Epithelial cell of proximal tubule (primary cell): ENCODE results near the gene PSD4. TPM values are rescaled to one million over a fixed set of nuclear protein-coding genes. Genes with fewer than 3 reads are reported as not detected.

Experiments
- DNase-seq: peaks from one replicate; pipeline ENCODE4 v3.0.0-alpha.2; 2011; ENCODE audit warnings: low read depth
- H3K4me3 ChIP-seq: 2 replicates; pipeline ENCODE4 v1.5.1; 2011; ENCODE audit warnings: low read depth, mild to moderate bottlenecking, low read length
- CTCF ChIP-seq: conservative IDR thresholded peaks from 2 replicates; pipeline ENCODE4 v1.5.1; 2012; ENCODE audit warnings: low read depth, mild to moderate bottlenecking, low read length
- total RNA-seq: library from RNA; depleted of rRNA; stranded (reverse); fragments of >200 nt; gene quantifications from 2 replicates; pipeline ENCODE4 v1.2.3, GENCODE V29; 2015

PSD4 gene
- total RNA-seq, 1 donor from 2014 or later = 7.3 TPM

GRCh38 chr2:113157897-113158753 lies 15.6 kb upstream of the PSD4 start:
- no peak for DNase-seq
- H3K4me3 ChIP-seq = peak overlapping the region; percentile 59
- TF ChIP-seq CTCF = no peak

- no peak for DNase-seq
- TF ChIP-seq CTCF = no peak
- H3K4me3 ChIP-seq = no peak overlapping the region
Observed at GRCh38 chr2:113158884-113159553, 14.8 kb upstream of the PSD4 start.

- no peak for DNase-seq
- no peak for TF ChIP-seq CTCF
- no peak overlapping the region for H3K4me3 ChIP-seq
Observed at GRCh38 chr2:113160248-113160647, 13.5 kb upstream of the PSD4 start.

- no peak for TF ChIP-seq CTCF
- no peak for DNase-seq
- no peak overlapping the region for H3K4me3 ChIP-seq
Observed at GRCh38 chr2:113160962-113161361, 12.8 kb upstream of the PSD4 start.

- H3K4me3 ChIP-seq = no peak overlapping the region
- no peak for TF ChIP-seq CTCF
- DNase-seq = no peak
Observed at GRCh38 chr2:113162173-113162572, 11.6 kb upstream of the PSD4 start.

- DNase-seq = no peak
- no peak for TF ChIP-seq CTCF
- H3K4me3 ChIP-seq = no peak overlapping the region
Observed at GRCh38 chr2:113162869-113163268, 10.9 kb upstream of the PSD4 start.
